ENCODE measurements around the gene PMEL. TPM values are rescaled to one million over a fixed set of nuclear protein-coding genes. Genes with fewer than 3 reads are reported as not detected.

The PMEL gene
- total RNA-seq, result 1 to 10 TPM in 1 of 4 donors, under 1 TPM in 1, not detected in 2; 0.73 to 2.0 TPM

GRCh38 chr12:55965941-55966407, at the start of gene PMEL:
PMEL (minus strand) TSS chr12:55966042; CDS start chr12:55966011, 31 bp downstream.
- DNase-seq, result no peak
- peaks cover 0 to 3% (median 0%) of the 10 kb centered on the region in 3 donors for H3K27me3 ChIP-seq
- no peak for TF ChIP-seq POLR2A (IDR thresholded peaks at IDR 0.05)
- TF ChIP-seq, protein P1, sequence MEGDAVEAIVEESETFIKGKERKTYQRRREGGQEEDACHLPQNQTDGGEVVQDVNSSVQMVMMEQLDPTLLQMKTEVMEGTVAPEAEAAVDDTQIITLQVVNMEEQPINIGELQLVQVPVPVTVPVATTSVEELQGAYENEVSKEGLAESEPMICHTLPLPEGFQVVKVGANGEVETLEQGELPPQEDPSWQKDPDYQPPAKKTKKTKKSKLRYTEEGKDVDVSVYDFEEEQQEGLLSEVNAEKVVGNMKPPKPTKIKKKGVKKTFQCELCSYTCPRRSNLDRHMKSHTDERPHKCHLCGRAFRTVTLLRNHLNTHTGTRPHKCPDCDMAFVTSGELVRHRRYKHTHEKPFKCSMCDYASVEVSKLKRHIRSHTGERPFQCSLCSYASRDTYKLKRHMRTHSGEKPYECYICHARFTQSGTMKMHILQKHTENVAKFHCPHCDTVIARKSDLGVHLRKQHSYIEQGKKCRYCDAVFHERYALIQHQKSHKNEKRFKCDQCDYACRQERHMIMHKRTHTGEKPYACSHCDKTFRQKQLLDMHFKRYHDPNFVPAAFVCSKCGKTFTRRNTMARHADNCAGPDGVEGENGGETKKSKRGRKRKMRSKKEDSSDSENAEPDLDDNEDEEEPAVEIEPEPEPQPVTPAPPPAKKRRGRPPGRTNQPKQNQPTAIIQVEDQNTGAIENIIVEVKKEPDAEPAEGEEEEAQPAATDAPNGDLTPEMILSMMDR (IDR thresholded peaks at IDR 0.05 in 4 of 5, conservative IDR thresholded peaks at IDR 0.05 in 1 of 5), result no peak
- H3K9me3 ChIP-seq, result no peaks in the 10 kb centered on the region
- in situ Hi-C loops (cut with MboI; ENCODE audit: low sequenced_read_pairs in 4 of 4) (no loop called here), intact Hi-C loops (cut with DNase I; ENCODE audit: low total_unique reads) (loop anchor here (1.0 kb wide), 1 partner anchor 40 kb away; no protein-coding TSS in a partner anchor)
- H3K4me3 ChIP-seq, result peak within 1 kb of the TSS; percentile 73 to 90 (median 81)
- H3K27ac ChIP-seq, result peak within 1 kb of the TSS; percentile 78 to 85 (median 80)
- peaks cover 0 to 6% of the 10 kb centered on the region in 2 donors for H3K36me3 ChIP-seq
- peak; percentile 12 to 28 for ATAC-seq
- peaks cover 14 to 15% of the 10 kb centered on the region in 2 donors for H3K4me1 ChIP-seq

- Histone ChIP-seq H3K27me3 (no peaks in the 10 kb centered on the region), H3K36me3 (peaks cover 0 to 7% of the 10 kb centered on the region in 2 donors), H3K4me3 (no peak overlapping the region), H3K27ac (no peak overlapping the region), H3K4me1 (no peaks in the 10 kb centered on the region), H3K9me3 (no peaks in the 10 kb centered on the region)
- DNase-seq, result no peak
- intact Hi-C loops (cut with DNase I; ENCODE audit: low total_unique reads), result no loop called here
- ATAC-seq, result no peak
- in situ Hi-C loops (cut with MboI; ENCODE audit: low sequenced_read_pairs in 4 of 4), result no loop called here
- TF ChIP-seq POLR2A (IDR thresholded peaks at IDR 0.05), result no peak
- TF ChIP-seq, protein P1 (IDR thresholded peaks at IDR 0.05 in 4 of 5, conservative IDR thresholded peaks at IDR 0.05 in 1 of 5), result no peak
These were observed 48.4 kb upstream of the PMEL start for GRCh38 chr12:56014205-56014604.

DNA sequence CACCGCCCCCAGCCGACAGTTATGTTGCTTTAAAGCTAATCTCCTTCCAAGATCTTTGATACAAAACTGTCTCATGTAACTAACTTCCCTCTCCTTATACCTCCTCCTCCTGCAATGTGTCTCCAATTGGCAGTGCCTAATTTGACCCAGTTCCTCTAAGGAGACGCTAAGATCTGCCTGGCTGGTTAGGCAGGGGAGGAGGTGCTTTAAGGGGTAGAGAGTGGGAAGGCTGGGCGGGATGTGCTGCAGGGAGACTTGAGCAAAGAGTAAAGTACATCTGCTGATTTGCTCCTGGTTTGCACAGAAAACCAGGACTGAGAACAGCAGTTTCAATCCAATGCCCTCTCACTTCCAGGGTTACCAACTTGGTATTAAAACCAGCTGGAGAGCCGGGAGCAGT, 47.6 kb upstream of the PMEL start:
- H3K27ac ChIP-seq, result no peak overlapping the region
- no peak overlapping the region for H3K4me3 ChIP-seq
- ATAC-seq (no peak), DNase-seq (no peak)
- TF ChIP-seq POLR2A (IDR thresholded peaks at IDR 0.05), result no peak
- TF ChIP-seq, protein P1 (IDR thresholded peaks at IDR 0.05 in 4 of 5, conservative IDR thresholded peaks at IDR 0.05 in 1 of 5), result no peak
- H3K4me1 ChIP-seq, result no peaks in the 10 kb centered on the region
- H3K9me3 ChIP-seq, result no peaks in the 10 kb centered on the region
- in situ Hi-C loops (cut with MboI; ENCODE audit: low sequenced_read_pairs in 4 of 4), result no loop called here
- no peaks in the 10 kb centered on the region for H3K27me3 ChIP-seq
- intact Hi-C loops (cut with DNase I; ENCODE audit: low total_unique reads), result no loop called here
- H3K36me3 ChIP-seq, result peaks cover 0 to 7% of the 10 kb centered on the region in 2 donors

DNA sequence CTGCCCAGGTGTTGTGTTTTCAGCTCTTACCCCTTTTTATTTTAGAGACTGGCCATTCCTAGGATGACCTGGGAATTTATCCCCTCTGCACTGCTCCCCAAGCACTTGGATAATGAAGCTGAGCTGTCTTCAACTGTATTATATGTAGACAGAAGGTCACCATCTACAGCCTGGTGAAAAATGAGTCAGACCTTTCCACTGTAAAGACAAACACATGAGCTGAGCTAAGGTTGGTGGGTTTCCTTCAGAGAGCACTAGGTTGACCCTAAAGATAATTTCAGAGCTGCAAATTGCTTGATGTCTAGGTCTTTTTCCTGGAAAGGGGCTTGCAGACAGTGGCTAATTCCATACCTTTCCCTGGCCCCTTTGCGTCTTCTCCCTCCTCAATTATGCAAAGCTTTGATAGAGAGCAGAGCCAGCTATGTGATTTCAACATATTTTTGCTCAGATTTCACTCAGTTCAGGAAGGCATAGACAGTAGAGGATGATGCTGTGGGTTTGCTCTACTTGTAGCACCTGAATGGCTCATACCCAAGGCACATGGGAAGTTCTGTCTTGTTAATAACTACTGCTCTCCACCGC, 45.8 kb upstream of the PMEL start:
- no peaks in the 10 kb centered on the region for H3K36me3 ChIP-seq
- in situ Hi-C loops (cut with MboI; ENCODE audit: low sequenced_read_pairs in 4 of 4) (no loop called here), intact Hi-C loops (cut with DNase I; ENCODE audit: low total_unique reads) (no loop called here)
- no peak for TF ChIP-seq POLR2A (IDR thresholded peaks at IDR 0.05)
- TF ChIP-seq, protein P1 (IDR thresholded peaks at IDR 0.05 in 4 of 5, conservative IDR thresholded peaks at IDR 0.05 in 1 of 5), result no peak
- no peak for DNase-seq
- H3K4me1 ChIP-seq, result peaks cover 7 to 10% of the 10 kb centered on the region in 2 donors
- no peaks in the 10 kb centered on the region for H3K27me3 ChIP-seq
- no peaks in the 10 kb centered on the region for H3K9me3 ChIP-seq
- no peak overlapping the region for H3K27ac ChIP-seq
- ATAC-seq, result no peak
- H3K4me3 ChIP-seq, result no peak overlapping the region

All from gastrocnemius medialis (tissue), 4 donors.